DND-41 (cell line): ENCODE measurements around the gene SPIC.

Experiments
- CTCF ChIP-seq: IDR thresholded peaks from 2 replicates; pipeline ENCODE4 v1.5.1; 2012; ENCODE audit warnings: borderline replicate concordance, low read length, moderate library complexity, mild to moderate bottlenecking; ENCODE audit not compliant: poor library complexity, severe bottlenecking; ENCODE audit errors: extremely low read depth
- EZH2 ChIP-seq: IDR thresholded peaks from 3 replicates; pipeline ENCODE4 v1.6.1; 2012; ENCODE audit warnings: borderline replicate concordance, low read depth, mild to moderate bottlenecking, moderate library complexity, low read length, inconsistent platforms; ENCODE audit not compliant: severe bottlenecking

- TF ChIP-seq EZH2 (no peak), CTCF (no peak)
These were observed 692 bp downstream of the SPIC start for GRCh38 chr12:101475751-101476305.
